EL (cell line): ENCODE data around the gene OR2A2.
A peak's percentile ranks its signal among the peaks of the same experiment; 100 is the strongest.
"Not testable (repeated sequence)": the region's sequence is repeated elsewhere in the genome, so short reads cannot be mapped to it uniquely, and the experiment has no call there.

ENCODE experiments used
- DNase-seq: peaks from one replicate; pipeline ENCODE4 v3.0.0-alpha.2; 2016

The OR2A2 gene, protein sequence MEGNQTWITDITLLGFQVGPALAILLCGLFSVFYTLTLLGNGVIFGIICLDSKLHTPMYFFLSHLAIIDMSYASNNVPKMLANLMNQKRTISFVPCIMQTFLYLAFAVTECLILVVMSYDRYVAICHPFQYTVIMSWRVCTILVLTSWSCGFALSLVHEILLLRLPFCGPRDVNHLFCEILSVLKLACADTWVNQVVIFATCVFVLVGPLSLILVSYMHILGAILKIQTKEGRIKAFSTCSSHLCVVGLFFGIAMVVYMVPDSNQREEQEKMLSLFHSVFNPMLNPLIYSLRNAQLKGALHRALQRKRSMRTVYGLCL

DNA sequence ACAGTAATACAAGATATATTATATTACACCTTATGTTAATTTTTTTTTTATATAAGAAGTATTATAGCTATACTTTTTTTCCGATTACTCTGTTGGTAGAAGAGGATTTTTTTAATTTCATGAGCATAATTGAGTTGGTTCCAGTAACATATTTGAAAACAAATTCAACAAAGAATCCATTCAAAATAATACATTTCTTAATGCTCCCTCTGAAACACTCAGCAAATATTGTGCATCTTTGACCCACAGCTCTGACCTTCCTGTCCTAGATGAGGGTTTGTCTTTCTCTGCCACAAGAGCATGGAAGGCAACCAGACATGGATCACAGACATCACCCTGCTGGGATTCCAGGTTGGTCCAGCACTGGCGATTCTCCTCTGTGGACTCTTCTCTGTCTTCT lies at the start of gene OR2A2:
TSS of gene OR2A2 (plus strand) at position 301 of the 400 bp plus-strand sequence. CDS start at position 301, 0 bp downstream.
- no peak for DNase-seq

DNA sequence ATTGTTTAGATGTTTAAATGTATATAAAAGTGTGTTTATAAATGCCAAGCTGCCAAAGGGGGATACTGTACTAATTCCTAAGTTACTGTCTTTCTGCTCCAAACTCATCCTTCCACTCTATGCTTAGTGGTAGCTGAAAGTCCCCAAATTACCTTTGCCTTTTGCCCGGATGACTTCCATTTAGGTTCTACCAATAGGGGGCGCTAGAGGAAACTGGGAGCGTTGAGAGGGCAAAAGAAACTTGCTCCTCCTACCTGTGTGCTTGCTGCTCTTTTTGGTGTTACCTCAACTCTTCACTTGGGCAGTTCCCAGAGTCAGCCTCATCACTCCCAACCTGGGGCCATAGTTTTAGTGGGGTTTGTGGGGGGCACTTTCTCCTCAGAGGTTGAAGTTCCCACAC lies 45.7 kb upstream of the OR2A2 start:
- no peak for DNase-seq

DNA sequence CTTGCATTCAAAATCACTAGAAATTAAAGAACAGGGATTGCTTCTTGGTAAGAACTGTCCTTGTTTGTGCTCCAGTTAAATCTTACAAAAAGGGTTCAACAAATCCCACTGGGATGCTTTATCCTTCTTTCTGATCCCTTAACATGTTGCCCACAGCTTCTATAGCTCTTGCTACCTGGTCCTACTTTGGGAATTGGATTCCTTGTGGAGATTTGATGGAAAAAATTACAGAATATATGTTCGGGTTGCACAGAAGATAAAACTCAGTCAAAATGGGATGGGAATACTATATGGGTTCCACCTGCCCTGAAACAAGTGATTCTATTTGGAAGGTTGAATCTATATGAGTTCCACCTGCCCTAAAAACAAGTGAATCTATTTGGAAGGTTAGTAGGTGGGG lies 39.9 kb upstream of the OR2A2 start, which contains the start of gene OR2A25:
TSS of gene OR2A25 (plus strand) at position 301 of the 400 bp plus-strand sequence. CDS start 4,409 bp downstream, outside the sequence.
- DNase-seq: no peak

DNA sequence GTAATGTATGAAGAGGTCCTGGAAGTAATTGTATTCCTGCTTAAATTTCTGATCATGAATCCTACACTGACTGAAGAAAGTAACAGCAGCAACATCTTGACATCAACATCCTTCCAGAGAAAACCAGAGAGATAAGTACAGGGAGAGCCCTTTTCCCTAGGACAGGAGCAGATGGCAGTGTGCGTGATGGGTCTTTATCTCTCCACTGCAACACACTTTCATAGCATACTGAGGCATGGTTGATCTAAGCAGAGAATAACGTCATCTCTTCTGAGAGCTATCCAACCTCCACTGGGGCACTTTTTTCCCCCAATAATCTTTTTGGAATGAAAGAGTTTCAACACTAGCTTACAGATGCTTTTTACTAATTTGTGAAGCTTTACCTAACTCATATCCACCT lies 39.4 kb upstream of the OR2A2 start:
- no peak for DNase-seq

DNA sequence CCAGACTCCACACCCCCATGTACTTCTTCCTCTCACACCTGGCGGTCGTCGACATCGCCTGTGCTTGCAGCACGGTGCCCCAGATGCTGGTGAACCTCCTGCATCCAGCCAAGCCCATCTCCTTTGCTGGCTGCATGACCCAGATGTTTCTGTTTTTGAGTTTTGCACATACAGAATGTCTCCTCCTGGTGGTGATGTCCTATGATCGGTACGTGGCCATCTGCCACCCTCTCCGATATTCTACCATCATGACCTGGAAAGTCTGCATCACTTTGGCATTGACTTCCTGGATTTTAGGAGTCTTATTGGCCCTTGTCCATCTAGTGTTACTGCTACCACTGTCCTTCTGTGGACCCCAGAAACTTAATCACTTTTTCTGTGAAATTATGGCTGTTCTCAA lies 35.0 kb upstream of the OR2A2 start:
- no peak for DNase-seq

GRCh38 chr7:144085978-144086377 lies 23.4 kb upstream of the OR2A2 start, which contains the start of gene OR2A12:
Gene OR2A12 (plus strand): TSS chr7:144086278. CDS start chr7:144095108, 8,830 bp downstream.
- no peak for DNase-seq

DNA sequence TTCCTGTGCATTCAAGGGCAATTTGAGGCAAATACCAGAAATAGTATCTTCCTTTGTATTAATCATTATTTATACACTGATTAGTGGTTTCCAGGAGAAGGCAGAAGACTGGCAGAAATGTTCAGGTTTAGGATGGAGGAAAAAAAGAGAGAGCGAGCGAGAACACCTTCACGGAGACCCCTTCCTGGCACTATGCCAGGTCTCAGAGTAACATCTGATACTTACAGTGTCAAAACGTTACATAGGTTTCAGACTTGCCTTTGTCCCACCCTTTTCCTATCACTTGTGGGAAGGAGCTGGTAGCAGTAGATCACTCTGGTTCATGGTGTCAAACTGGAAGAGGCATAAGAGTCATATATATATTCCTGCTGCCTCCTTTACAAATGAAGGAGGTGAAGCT lies 22.7 kb upstream of the OR2A2 start:
- no peak for DNase-seq

GRCh38 chr7:144087230-144087629 lies 22.2 kb upstream of the OR2A2 start:
- DNase-seq: no peak

- DNase-seq: no peak
Measured at GRCh38 chr7:144090667-144091066, 18.7 kb upstream of the OR2A2 start.

DNA sequence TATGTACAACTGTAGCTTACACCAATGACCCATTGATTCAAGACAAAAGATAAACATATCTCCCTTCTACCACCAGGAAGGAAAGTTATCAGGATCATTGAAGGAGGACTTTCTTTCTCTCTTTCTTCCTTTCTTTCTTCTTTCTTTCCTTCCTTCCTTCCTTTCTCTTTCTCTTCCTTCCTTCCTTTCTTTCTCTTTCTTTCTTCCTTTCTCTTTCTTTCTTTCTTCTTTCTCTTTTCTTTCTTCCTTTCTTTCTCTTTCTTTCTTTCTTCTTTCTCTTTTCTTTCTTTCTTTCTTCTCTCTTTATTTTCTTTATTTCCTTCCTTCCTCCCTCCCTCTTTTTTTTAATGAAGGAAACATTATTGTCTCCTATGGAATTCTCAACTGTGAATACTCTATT lies 10.6 kb upstream of the OR2A2 start:
- no peak for DNase-seq

GRCh38 chr7:144100607-144101006 lies 8.8 kb upstream of the OR2A2 start:
- DNase-seq: no peak

- no peak for DNase-seq
Measured at GRCh38 chr7:144102041-144102440, 7.3 kb upstream of the OR2A2 start.

DNA sequence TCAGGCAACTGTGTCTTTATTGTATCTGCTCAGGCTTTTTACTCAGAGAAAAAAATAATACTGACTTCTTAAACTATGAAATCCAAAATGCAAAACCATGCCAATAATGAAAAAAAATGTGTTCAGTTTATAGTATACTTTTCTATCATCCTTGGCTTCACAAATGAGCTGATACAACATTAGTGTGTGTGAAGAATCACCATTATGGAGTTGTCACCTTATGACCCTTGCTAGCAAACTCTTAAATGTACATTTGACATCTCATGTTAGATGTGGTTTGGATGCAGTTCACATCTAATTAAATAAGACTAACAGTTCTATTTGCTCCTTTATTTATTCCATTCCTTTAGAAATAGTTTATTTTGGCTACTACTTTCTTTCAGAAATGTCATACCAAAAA lies 4.2 kb upstream of the OR2A2 start:
- DNase-seq: no peak

- DNase-seq: no peak
Measured at GRCh38 chr7:144110272-144110671, 889 bp downstream of the OR2A2 start.

DNA sequence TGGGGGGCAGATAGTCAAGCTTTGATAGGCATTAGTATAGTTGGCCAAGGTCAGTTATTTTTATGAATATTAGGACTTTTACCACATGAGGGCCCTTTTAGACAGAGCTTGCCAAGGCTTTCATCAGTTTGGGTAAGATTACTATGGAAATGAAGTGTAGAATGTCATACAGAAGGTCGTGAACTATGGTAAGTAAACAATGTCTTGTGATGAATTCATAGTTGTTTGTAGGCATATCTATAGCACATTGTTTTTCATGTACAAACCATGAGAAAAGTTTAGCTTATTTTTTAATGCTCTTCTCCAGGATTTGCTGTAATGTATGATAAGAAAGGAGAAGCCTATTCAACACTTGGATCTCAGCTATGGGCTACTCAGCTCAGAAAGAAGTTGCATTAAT lies 4.3 kb downstream of the OR2A2 start:
- DNase-seq: no peak

DNA sequence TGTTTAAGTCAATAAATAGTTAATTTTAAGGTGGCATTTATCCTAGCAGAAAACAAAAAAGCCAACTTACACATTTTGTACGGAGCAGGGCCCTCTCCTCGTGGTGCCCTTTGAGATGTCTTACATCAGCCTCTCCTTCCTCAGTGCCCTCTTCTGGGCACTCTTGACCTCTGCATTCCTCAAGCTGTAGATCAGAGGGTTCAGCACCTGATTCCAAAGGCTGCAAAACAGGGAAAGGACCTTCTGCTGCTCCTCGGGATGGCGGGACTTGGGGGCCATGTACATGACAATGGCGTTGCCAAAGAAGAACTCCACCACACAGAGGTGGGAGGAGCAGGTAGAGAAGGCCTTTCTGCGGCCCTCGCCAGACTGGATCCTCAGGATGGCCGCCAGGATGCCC lies 9.0 kb downstream of the OR2A2 start:
- DNase-seq: no peak

GRCh38 chr7:144122876-144123275 lies 13.5 kb downstream of the OR2A2 start, which contains the start of gene OR2A14:
Gene OR2A14 (plus strand): TSS chr7:144123176. CDS start chr7:144129113, 5,937 bp downstream.
- DNase-seq: no peak

DNA sequence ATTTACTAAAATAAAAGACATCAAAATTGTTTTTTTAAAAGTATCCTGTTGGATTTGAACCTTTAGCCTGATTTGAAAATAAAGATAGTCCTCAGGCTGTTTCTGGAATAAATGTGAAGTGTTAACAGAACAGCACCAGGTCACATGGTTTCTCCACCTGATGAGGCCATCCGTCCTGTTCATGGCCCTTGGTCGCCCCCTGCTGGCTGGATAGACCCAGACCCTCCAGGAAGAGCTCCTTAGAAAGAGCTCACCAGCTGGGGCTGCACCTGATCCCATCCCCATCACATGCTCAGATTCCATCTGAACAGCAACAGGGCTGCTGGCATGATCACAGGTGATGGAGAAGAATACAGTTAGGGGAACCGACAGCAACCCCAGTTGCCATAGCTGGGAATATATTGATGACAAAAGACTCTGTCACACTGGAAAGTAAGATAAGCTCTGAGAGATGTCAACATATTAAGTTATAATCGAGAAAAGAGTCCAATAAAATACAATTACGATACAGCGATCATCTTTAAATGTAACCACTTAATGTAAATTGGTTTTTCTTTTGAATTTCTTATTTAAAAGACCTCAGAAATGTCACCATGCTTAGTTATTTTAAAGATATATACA lies 18.4 kb downstream of the OR2A2 start:
- peak; percentile 68 for DNase-seq

GRCh38 chr7:144129601-144130000 lies 20.2 kb downstream of the OR2A2 start:
- not testable (repeated sequence) for DNase-seq

DNA sequence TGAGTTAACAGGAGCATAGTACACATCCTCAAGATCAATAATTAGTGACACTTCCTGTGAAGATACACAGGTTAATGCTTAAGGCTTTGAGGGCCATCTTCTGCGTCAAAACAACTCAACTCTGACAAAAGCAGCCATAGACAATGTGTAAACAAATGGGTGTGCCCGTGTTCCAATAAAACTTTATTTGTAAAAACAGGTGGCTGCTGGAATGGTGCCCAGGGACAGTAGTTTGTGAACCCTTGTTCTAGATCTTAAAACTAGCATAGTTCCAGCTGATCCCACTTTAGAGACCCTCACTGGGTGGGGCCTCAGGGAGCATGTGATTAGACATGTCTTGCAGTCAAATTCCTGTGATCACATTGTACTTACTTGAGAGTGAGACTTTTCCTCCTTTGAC lies 21.3 kb downstream of the OR2A2 start:
- DNase-seq: no peak

- DNase-seq: no peak
Measured at GRCh38 chr7:144132262-144132661, 22.9 kb downstream of the OR2A2 start.

- no peak for DNase-seq
Measured at GRCh38 chr7:144133307-144133706, 23.9 kb downstream of the OR2A2 start.

DNA sequence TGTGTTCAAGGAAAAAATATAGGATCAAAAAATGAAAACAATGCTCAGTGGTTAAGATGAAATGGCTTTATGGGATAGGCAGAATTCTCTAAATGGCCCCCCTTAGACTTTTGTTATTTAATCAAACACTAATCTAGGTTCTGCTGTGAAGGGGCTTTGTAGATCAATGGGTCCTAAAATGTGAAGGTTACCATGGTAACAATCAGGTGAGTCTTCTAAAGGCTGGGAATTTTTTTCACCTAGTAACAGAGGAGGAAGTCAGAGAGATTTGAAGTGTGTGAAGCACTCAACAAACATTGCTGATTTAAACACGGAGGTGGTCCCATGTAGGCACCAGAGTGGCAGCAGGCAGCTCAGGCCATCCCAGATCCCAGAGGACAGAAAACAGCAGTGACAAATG lies 24.7 kb downstream of the OR2A2 start:
- no peak for DNase-seq

- no peak for DNase-seq
Measured at GRCh38 chr7:144137501-144137900, 28.1 kb downstream of the OR2A2 start.
